Hippocampal formation (tissue), 2 donors: ENCODE results near the gene IQCK.
"Not testable (repeated sequence)": the region's sequence is repeated elsewhere in the genome, so short reads cannot be mapped to it uniquely, and the experiment has no call there.

ENCODE experiments used
- DNase-seq, 2 donors: peaks; one replicate each; lab custom pipeline; 2025; lab: John Stamatoyannopoulos, UW

IQCK gene

GRCh38 chr16:19757026-19757425, 39.0 kb downstream of the IQCK start:
- DNase-seq, result peak in 1 of 2 donors; percentile 16

- peak; percentile 36 to 91 for DNase-seq
These were observed 39.9 kb downstream of the IQCK start for GRCh38 chr16:19757762-19758595.

- DNase-seq, result no peak
These were observed 42.4 kb downstream of the IQCK start for GRCh38 chr16:19760356-19761060.

GRCh38 chr16:19765860-19766553, 47.9 kb downstream of the IQCK start:
- peak; percentile 84 to 87 for DNase-seq

GRCh38 chr16:19766554-19766884, 48.4 kb downstream of the IQCK start:
- DNase-seq, result peak in 1 of 2 donors; percentile 84

- no peak for DNase-seq
These were observed 48.9 kb downstream of the IQCK start for GRCh38 chr16:19766988-19767387.

GRCh38 chr16:19767497-19767896, 49.4 kb downstream of the IQCK start:
- DNase-seq, result no peak

GRCh38 chr16:19769239-19769638, 51.2 kb downstream of the IQCK start:
- no peak for DNase-seq

- no peak for DNase-seq
These were observed 53.0 kb downstream of the IQCK start for GRCh38 chr16:19771040-19771439.

GRCh38 chr16:19771796-19772195, 53.7 kb downstream of the IQCK start:
- DNase-seq, result peak; percentile 11 to 28

- no peak for DNase-seq
These were observed 56.0 kb downstream of the IQCK start for GRCh38 chr16:19774024-19774423.

- no peak for DNase-seq
These were observed 58.1 kb downstream of the IQCK start for GRCh38 chr16:19776147-19776546.

- DNase-seq, result no peak
These were observed 58.5 kb downstream of the IQCK start for GRCh38 chr16:19776565-19776964.

GRCh38 chr16:19780321-19780720, 62.2 kb downstream of the IQCK start:
- DNase-seq, result no peak

GRCh38 chr16:19781226-19781625, 63.2 kb downstream of the IQCK start:
- DNase-seq, result no peak

GRCh38 chr16:19783363-19784182, 65.5 kb downstream of the IQCK start:
- peak in 1 of 2 donors; percentile 23 for DNase-seq

GRCh38 chr16:19784183-19784736, 66.2 kb downstream of the IQCK start:
- no peak for DNase-seq

GRCh38 chr16:19785081-19785480, 67.0 kb downstream of the IQCK start:
- no peak for DNase-seq

GRCh38 chr16:19785512-19786130, 67.5 kb downstream of the IQCK start:
- DNase-seq, result peak; percentile 49 to 70

GRCh38 chr16:19801369-19801768, 83.3 kb downstream of the IQCK start:
- not testable (repeated sequence) for DNase-seq

- not testable (repeated sequence) for DNase-seq
These were observed 83.8 kb downstream of the IQCK start for GRCh38 chr16:19801824-19802223.
